K562 (cell line): ENCODE measurements around the gene VTI1B. TPM values are rescaled to one million over a fixed set of nuclear protein-coding genes. Genes with fewer than 3 reads are reported as not detected.

ENCODE experiments used
- ATAC-seq: fragments of 200-7000 bp; cut with Tn5 transposase; 3 replicates; pipeline ENCODE4 v1.9.1; 2020; ENCODE audit warnings: moderate library complexity
- BruUV-seq: library from RNA; stranded (reverse); fragments of 400-500 nt; replicated peaks from 2 replicates; lab custom pipeline; 2021; lab: Mats Ljungman, UMichigan
- CTCF ChIA-PET: fragments of 300-600 bp; formaldehyde crosslinking; extraction: SDS; loops from one replicate; lab custom pipeline; 2021; ENCODE audit warnings: low intra/inter-chr PET ratio; lab: Yijun Ruan, JAX
- POLR2A ChIA-PET: fragments of 300-600, 350-650 bp; sonication (Branson Sonifier 250); formaldehyde crosslinking; extraction: SDS; loops from one replicate; lab custom pipeline; 2021; ENCODE audit warnings: antibody characterized with exemption, inconsistent platforms; lab: Yijun Ruan, JAX
- DNase-seq, 4 experiments: peaks; one replicate each; pipeline versions ENCODE4 v3.0.0 to v3.0.0-alpha.2; 2011 to 2018; ENCODE audit warnings: low spot score in 3 of 4, mixed read lengths in 3 of 4; ENCODE audit errors: extremely low read depth in 1 of 4
- FAIRE-seq: peaks from 2 replicates; lab custom pipeline; 2011; peaks lifted over from hg19 to GRCh38; lab: Jason Lieb, UNC
- H2AFZ ChIP-seq: 2 replicates; pipeline ENCODE4 v1.6.0; 2011; ENCODE audit warnings: low read depth, low read length, control low read depth, inconsistent platforms
- H3K27ac ChIP-seq: fragments of 200-600 bp; 3 replicates; pipeline ENCODE4 v1.8.0; 2011; ENCODE audit warnings: low read depth, mild to moderate bottlenecking, control low read depth, inconsistent platforms, low read length, moderate library complexity, mixed read lengths; ENCODE audit errors: extremely low read depth
- H3K27me3 ChIP-seq, 2 experiments: fragments of 300-600 bp in 1 of 2; 2 replicates in 1 of 2; 3 replicates in 1 of 2; pipeline versions ENCODE4 v1.6.0 to v1.8.0; 2011; ENCODE audit warnings: inconsistent platforms in 2 of 2, low read length in 2 of 2, mild to moderate bottlenecking in 1 of 2, mixed read lengths in 1 of 2, moderate library complexity in 1 of 2; ENCODE audit not compliant: control insufficient read depth in 2 of 2, insufficient read depth in 2 of 2
- H3K36me3 ChIP-seq: fragments of 300-600 bp; 3 replicates; pipeline ENCODE4 v1.8.0; 2011; ENCODE audit warnings: mild to moderate bottlenecking, low read length, inconsistent platforms; ENCODE audit not compliant: control insufficient read depth, insufficient read depth
- H3K4me1 ChIP-seq, 2 experiments: fragments of 200-600 bp in 1 of 2; replicated peaks in 1 of 2; 2 replicates in 1 of 2; 3 replicates in 1 of 2; pipeline versions ENCODE4 v1.5.1 to v1.8.0; 2011; ENCODE audit warnings: inconsistent platforms in 2 of 2, low read length in 2 of 2, mild to moderate bottlenecking in 1 of 2, mixed read lengths in 1 of 2, moderate library complexity in 1 of 2; ENCODE audit not compliant: control insufficient read depth in 2 of 2, insufficient read depth in 2 of 2
- H3K4me2 ChIP-seq: 2 replicates; pipeline ENCODE4 v1.6.1; 2011; ENCODE audit warnings: low read length, control low read depth, inconsistent platforms, mixed read lengths; ENCODE audit not compliant: insufficient read depth
- H3K4me3 ChIP-seq: fragments of 200-600 bp; sonication (generic), shearing (Covaris generic); 2 replicates; pipeline ENCODE4 v1.5.1; 2016; ENCODE audit warnings: control low read depth, inconsistent platforms
- H3K79me2 ChIP-seq: fragments of 200-600 bp; 3 replicates; pipeline ENCODE4 v1.8.0; 2011; ENCODE audit warnings: low read length, inconsistent platforms; ENCODE audit not compliant: control insufficient read depth, insufficient read depth
- H3K9ac ChIP-seq, 2 experiments: 2 replicates each; pipeline versions ENCODE4 v1.6.0 to v1.6.1; 2011; ENCODE audit warnings: low read depth in 2 of 2, low read length in 2 of 2, control low read depth in 1 of 2, inconsistent platforms in 1 of 2, mild to moderate bottlenecking in 1 of 2, mixed read lengths in 1 of 2; ENCODE audit not compliant: insufficient read depth in 1 of 2
- H3K9me1 ChIP-seq: one replicate; pipeline ENCODE4 v1.6.0; 2011; ENCODE audit warnings: inconsistent platforms, mild to moderate bottlenecking, low read length, moderate library complexity; ENCODE audit not compliant: control insufficient read depth, insufficient read depth
- H3K9me3 ChIP-seq: replicated peaks from 2 replicates; pipeline ENCODE4 v1.5.1; 2011; ENCODE audit warnings: low read depth, low read length, inconsistent platforms; ENCODE audit not compliant: control insufficient read depth, insufficient read depth
- H4K20me1 ChIP-seq: replicated peaks from 2 replicates; pipeline ENCODE4 v1.6.1; 2011; ENCODE audit warnings: low read length, inconsistent platforms, mixed read lengths; ENCODE audit not compliant: control insufficient read depth, insufficient read depth
- FUS ChIP-seq: fragments of 200-400 bp; formaldehyde crosslinking; optimal IDR thresholded peaks from 2 replicates; pipeline ENCODE3; 2017; ENCODE audit warnings: low read depth, low read length
- ILF3 ChIP-seq: fragments of 450-650 bp; IDR thresholded peaks from 2 replicates; pipeline ENCODE4 v1.6.1; 2018; ENCODE audit warnings: antibody characterized with exemption, mild to moderate bottlenecking, moderate library complexity, borderline replicate concordance
- MED1 ChIP-seq: sonication (generic); formaldehyde crosslinking; IDR thresholded peaks from 2 replicates; pipeline ENCODE4 v1.8.1; 2023; ENCODE audit warnings: missing genetic modification reagents, borderline replicate concordance
- NCOR1 ChIP-seq: fragments of 450-650 bp; IDR thresholded peaks from 2 replicates; pipeline ENCODE4 v1.6.1; 2016; ENCODE audit warnings: mild to moderate bottlenecking, moderate library complexity
- NELFE ChIP-seq: IDR thresholded peaks from 2 replicates; pipeline ENCODE4 v1.6.1; 2011; ENCODE audit warnings: mild to moderate bottlenecking; ENCODE audit not compliant: insufficient read depth, insufficient read length
- PTTG1 ChIP-seq: fragments of 450-650 bp; IDR thresholded peaks from 2 replicates; pipeline ENCODE4 v1.6.1; 2016; ENCODE audit warnings: low read depth, mild to moderate bottlenecking, missing genetic modification characterization, missing compliant biosample characterization
- TOE1 ChIP-seq, 2 experiments: fragments of 450-650 bp in 1 of 2; sonication (generic) in 1 of 2; formaldehyde crosslinking in 1 of 2; IDR thresholded peaks; 2 replicates each; pipeline versions ENCODE4 v1.7.1 to v1.8.0; 2016 to 2022; ENCODE audit warnings: borderline replicate concordance in 2 of 2, mild to moderate bottlenecking in 2 of 2, antibody characterized with exemption in 1 of 2, inconsistent platforms in 1 of 2, low read depth in 1 of 2, missing genetic modification reagents in 1 of 2, moderate library complexity in 1 of 2
- ZNF41 ChIP-seq: fragments of 250-450 bp; sonication (Bioruptor Pico); conservative IDR thresholded peaks from 2 replicates; pipeline ENCODE4 v1.4.0; 2020; ENCODE audit warnings: mild to moderate bottlenecking
- ZNF586 ChIP-seq: fragments of 450-650 bp; formaldehyde crosslinking; conservative IDR thresholded peaks from 2 replicates; pipeline ENCODE4 v1.4.0; 2020; ENCODE audit warnings: mild to moderate bottlenecking, moderate library complexity
- WGBS: fragments of 100-300 bp; shearing (Covaris generic); methylation state at CpG from one replicate; pipeline ENCODE4 v1.1.6; 2016; ENCODE audit warnings: low coverage, mixed read lengths; ENCODE audit not compliant: insufficient coverage; ENCODE audit errors: missing lambda C conversion rate; 5-methylcytosine and 5-hydroxymethylcytosine counted together
- in situ Hi-C: fragments of 300-500 bp; cut with MboI; formaldehyde crosslinking; loops from 4 replicates; pipeline ENCODE4 v1.15.0; 2018; ENCODE audit warnings: inconsistent platforms, mixed read lengths
- intact Hi-C: fragments of 100-400 bp; cut with micrococcal nuclease; formaldehyde crosslinking; loops from 2 replicates; pipeline ENCODE4 v1.14.2; 2022
- polyA plus RNA-seq, 8 experiments: library from polyadenylated mRNA; depleted of rRNA in 4 of 8; stranded (reverse) in 5 of 8; unstranded in 3 of 8; fragments of >200 nt; fragmentation: Nextera tagmentation in 2 of 8; fragmentation: Illumina TruSeq in 1 of 8; extraction: Ambion mirVana in 2 of 8; extraction: Trizol in 1 of 8; gene quantifications; 2 replicates each; pipeline versions ENCODE4 v1.2.1 to v1.2.3, GENCODE V29; 2011 to 2014; ENCODE audit warnings: inconsistent platforms in 1 of 8, missing spikeins in 1 of 8
- total RNA-seq, 7 experiments: library from RNA; depleted of rRNA in 6 of 7; stranded (reverse); fragments of >200 nt in 6 of 7; fragmentation: Illumina TruSeq in 2 of 7; extraction: Trizol in 2 of 7; gene quantifications; 2 replicates each; pipeline versions ENCODE4 v1.2.1 to v1.2.3, GENCODE V29; 2011 to 2021; ENCODE audit warnings: low replicate concordance in 1 of 7
- TF ChIP-seq, protein P1 (sequence below): IDR thresholded peaks from 3 replicates; pipeline ENCODE4 v1.6.1; 2011; ENCODE audit warnings: borderline replicate concordance, mild to moderate bottlenecking, moderate library complexity; ENCODE audit not compliant: insufficient read length; ENCODE audit errors: extremely low read depth

The VTI1B gene
- total and polyA plus RNA-seq, 9 of the 15 experiments (the other 6 are each of a cell fraction or from before 2014, with no cell fraction given), result 7.8 to 69.8 (median 50.1) TPM

DNA sequence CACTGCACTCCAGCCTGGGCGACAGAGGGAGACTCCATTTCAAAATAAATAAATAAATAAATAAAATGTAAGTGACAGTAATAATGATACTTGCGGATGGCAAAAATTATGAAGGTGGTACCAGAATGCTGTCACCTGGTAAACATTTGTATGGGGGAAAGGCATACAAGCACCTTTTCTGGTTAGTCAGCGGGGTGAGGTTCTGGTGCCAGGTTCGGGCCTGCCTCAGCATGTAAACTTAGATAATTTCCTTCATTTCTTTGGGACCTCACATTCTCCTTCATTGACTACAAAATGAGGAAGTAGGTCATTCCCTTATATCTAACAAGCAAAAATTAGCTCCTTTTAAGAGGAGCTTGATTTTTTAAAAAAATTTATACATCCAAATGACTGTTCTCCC lies 10.8 kb downstream of the VTI1B start:
- no peak overlapping the region for H3K9ac ChIP-seq
- H3K9me1 ChIP-seq, result no peaks in the 10 kb centered on the region
- peaks cover 16% of the 10 kb centered on the region; the same call in 1 of the 3 replicates for H3K36me3 ChIP-seq
- no peaks in the 10 kb centered on the region for H3K27me3 ChIP-seq
- ChIA-PET CTCF (interaction anchor here (0.6 kb wide), 1 partner anchor 30 kb away, joined by 5 read pairs; no protein-coding TSS in a partner anchor), POLR2A (interaction anchor here (0.7 to 2.6 kb wide), 11 partner anchors 9 to 151 kb away, joined by 3 to 11 read pairs (median 4); partner anchors contain the start of gene VTI1B)
- WGBS, result 94% methylated on average over 4 of the region's 4 CpGs
- TF ChIP-seq NELFE (no peak), NCOR1 (no peak), ZNF586 (CRISPR knock-in tag) (no peak), MED1 (CRISPR knock-in tag) (no peak), TOE1 (IDR thresholded peaks at IDR 0.05; ENCODE audit: borderline replicate concordance) (no peak), TOE1 (CRISPR knock-in tag; IDR thresholded peaks at IDR 0.05; ENCODE audit: borderline replicate concordance, low read depth) (no peak), FUS (no peak), ZNF41 (no peak), ILF3 (no peak), PTTG1 (tag) (no peak)
- TF ChIP-seq, protein P1, sequence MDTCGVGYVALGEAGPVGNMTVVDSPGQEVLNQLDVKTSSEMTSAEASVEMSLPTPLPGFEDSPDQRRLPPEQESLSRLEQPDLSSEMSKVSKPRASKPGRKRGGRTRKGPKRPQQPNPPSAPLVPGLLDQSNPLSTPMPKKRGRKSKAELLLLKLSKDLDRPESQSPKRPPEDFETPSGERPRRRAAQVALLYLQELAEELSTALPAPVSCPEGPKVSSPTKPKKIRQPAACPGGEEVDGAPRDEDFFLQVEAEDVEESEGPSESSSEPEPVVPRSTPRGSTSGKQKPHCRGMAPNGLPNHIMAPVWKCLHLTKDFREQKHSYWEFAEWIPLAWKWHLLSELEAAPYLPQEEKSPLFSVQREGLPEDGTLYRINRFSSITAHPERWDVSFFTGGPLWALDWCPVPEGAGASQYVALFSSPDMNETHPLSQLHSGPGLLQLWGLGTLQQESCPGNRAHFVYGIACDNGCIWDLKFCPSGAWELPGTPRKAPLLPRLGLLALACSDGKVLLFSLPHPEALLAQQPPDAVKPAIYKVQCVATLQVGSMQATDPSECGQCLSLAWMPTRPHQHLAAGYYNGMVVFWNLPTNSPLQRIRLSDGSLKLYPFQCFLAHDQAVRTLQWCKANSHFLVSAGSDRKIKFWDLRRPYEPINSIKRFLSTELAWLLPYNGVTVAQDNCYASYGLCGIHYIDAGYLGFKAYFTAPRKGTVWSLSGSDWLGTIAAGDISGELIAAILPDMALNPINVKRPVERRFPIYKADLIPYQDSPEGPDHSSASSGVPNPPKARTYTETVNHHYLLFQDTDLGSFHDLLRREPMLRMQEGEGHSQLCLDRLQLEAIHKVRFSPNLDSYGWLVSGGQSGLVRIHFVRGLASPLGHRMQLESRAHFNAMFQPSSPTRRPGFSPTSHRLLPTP, result no peak
- no peak overlapping the region for H3K4me2 ChIP-seq
- no peak for ATAC-seq
- in situ Hi-C loops, result no loop called here
- intact Hi-C loops, result no loop called here
- FAIRE-seq, result no peak
- no peak overlapping the region for H3K27ac ChIP-seq
- no peaks in the 10 kb centered on the region for H3K9me3 ChIP-seq
- BruUV-seq, result no TSS peak
- H3K79me2 ChIP-seq, result peaks cover 43% of the 10 kb centered on the region
- no peaks in the 10 kb centered on the region for H4K20me1 ChIP-seq
- no peak overlapping the region for H3K4me3 ChIP-seq
- H3K4me1 ChIP-seq, result peaks cover 0 to 5% of the 10 kb centered on the region in 2 experiments; a peak in 3 of 5 replicates
- DNase-seq, result no peak
- H2AFZ ChIP-seq, result no peak overlapping the region
